Stimulated activated CD4-positive, alpha-beta T cell treated with anti-CD3 and anti-CD28 coated beads, TNF-alpha, amount 100 ng/mL, for 1 hour (primary cell): Measurements from ENCODE around the gene PHLDB3.
"Not testable (repeated sequence)": the region's sequence is repeated elsewhere in the genome, so short reads cannot be mapped to it uniquely, and the experiment has no call there.

Experiments used
- DNase-seq, 3 donors: peaks; one replicate each; pipeline ENCODE4 v3.0.0-alpha.2; 2020; ENCODE audit warnings: low read depth in 3 of 3, low spot score in 1 of 3

Gene PHLDB3

DNA sequence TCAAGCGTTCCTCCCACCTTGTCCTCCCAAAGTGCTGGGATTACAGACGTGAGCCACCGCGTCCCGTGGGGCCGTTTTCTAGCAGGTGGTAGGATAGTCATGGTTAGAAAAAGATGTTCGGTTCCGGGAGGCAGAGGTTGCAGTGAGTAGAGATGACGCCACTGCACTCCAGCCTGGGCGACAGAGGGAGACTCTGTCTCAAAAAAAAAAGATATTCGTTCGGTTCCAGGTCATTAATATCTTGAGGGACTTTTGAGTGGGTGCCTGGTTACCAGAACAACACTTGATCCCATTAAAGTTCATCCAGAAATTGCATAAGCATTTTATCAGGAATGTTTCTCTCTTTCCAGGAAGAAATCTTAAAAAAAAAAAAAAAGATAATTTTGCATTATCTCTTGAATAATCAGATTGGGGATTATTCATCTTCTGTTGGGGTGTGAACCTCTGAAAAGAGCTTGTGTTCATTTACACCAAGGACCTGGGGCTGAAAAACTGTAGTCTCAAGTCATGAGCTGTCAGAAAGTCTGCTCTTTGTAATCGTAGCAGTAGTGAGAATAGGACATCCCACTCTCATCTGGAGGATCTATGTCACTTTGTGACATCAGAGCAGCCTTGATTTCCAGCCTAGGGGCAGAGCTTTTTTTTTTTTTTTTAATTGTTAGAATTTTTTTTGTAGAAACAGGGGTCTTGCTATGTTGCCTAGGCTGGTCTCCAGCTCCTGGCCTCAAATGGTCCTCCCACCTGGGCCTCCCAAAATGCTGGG is 23.5 kb upstream of the PHLDB3 start:
- DNase-seq = no peak

DNA sequence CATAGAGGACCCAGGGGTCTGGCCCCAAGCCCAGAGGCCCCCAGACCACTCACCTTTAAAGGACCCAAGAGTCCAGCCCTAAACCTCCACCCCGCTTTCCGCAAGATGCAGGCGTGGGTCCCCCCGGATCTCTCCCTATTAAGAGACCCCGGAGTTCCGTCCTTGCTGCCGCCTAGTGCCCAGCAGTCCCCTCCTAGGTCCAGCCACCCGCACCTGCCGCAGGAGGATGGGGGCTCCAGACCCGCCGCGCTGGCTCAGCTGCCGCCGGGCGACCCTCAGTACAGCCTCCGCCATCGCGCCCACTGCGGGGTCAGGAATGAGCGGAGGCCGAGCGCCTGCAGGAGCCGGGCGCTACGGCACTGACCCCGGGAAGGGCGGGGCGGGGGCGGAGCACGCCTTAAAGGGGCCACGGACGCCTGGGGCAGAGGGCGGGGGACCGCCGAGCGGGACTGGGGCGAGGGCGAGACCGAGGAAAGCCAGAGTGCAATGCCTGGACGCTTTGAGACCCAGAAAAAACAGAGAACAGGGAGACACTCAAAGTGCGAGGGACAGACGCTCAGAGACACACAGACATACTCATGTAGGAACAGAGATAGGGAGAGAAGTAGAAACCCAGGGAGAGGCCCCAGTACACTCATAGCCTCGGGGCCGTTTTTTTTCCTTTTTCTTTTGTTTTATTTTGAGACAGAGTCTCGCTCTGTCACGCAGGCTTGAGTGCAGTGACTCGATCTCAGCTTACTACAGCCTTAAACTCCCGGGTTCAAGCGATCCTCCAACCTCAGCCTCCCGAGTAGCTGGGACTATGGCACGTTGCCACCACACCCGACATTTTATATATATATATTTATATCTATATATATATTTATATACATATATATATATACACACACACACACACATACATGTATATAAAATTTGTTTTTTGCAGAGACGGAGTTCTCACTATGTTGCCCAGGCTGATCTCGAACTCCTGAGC is 22.6 kb upstream of the PHLDB3 start, which contains the start of gene ETHE1:
ETHE1 (minus strand) TSS at position 318 of the 976 bp plus-strand sequence; CDS start at position 294, 24 bp downstream.
- peak in 1 of 3 donors; percentile 67 for DNase-seq

DNA sequence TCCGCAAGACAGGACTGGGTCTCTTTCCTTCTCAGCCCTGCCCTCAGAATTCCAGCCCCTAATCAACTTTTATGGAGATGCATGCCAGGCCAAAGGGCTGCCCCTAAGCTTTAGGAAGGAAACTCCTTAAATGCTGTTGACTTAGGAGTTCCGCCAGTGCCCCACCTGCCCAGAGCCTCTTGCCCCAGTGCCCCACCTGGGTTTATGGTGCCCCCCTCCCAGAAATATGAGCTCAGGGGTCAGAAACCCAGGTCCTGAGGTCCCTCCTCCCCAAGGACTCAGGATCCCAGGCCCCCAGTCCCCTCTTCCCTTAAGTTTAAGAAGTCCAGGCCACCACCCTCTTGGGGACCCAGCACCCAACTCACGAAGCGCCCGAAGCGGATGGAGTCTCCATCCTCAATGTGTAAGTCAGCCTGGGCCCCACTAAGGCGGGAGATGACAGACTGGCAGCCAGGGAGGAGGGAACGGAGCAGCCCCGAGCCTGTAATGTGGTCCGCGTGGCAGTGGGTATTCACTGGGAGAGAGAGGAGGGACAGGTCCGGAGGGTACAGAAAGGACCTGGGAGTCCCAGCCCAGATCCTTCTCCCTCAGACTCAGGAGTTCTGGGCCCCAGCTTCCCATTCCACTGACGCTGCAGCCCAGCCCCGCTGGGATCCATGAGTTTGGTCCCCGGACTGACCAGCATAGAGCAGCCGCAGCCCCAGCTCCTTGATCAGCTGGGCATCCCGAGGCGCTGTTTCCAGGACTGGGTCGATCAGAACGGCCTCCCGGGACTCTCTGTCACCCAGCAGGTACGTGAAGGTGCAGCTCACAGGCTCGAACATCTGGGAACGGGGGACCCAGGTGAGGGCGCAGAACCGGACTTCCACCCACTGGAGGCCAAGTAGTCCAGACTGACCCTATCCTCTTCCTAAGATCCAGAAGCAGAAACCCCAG is 21.6 kb upstream of the PHLDB3 start:
- no peak for DNase-seq

- DNase-seq = no peak
Measured at GRCh38 chr19:43524922-43525835, 20.6 kb upstream of the PHLDB3 start.

- not testable (repeated sequence) for DNase-seq
Measured at GRCh38 chr19:43523696-43524095, 19.1 kb upstream of the PHLDB3 start.

DNA sequence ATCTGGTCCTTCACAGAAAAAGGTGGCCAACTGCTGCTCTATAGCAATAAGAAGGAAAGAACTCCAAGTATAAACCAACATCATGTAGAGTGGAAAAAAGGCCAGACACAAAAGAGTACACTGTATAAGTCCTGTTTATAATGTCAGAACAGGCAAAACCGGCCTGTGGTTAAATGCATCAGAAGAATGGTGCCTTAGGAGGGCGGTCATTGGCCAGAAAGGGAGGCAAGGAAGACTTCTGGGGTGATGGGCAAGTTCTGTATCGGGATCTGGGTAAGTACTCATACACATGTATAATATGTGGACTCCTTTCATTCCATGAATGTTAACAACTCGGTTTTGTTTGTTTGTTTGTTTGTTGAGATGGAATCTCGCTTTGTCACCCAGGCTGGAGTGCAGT is 18.4 kb upstream of the PHLDB3 start:
- no peak for DNase-seq

DNA sequence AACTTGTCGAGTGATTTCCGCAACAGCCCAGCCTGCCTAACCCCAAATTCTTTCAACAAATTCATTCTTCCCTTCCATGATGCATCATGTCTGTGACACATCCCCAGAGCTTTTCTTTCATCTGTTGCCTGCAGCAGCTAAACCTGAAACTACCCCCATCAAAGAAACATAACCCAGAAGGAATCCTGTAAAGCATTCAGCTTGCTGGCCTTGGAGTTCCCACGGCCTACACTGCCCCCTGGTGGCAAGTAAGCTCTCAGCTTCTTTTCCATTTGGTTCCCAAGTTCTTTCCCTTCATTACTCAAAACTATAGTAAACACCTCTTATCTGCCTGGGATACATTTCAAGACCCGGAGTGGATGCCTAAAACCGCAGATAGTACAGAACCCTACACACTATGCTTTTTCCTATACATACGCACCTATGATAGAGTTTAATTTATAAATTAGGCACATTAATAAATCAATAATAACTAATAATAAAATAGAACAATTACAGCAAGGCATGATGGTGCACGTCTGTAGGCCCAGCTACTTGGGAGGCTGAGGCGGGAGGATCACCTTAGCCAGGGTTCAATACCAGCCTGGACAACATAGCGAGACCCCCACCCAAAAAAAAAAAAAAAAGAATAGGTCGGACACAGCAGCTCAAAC is 15.0 kb upstream of the PHLDB3 start:
- peak; percentile 60 to 73 (median 65) for DNase-seq

- DNase-seq = no peak
Measured at GRCh38 chr19:43518051-43518450, 13.5 kb upstream of the PHLDB3 start.

GRCh38 chr19:43512399-43512798 is 7.9 kb upstream of the PHLDB3 start:
- DNase-seq = not testable (repeated sequence)

- no peak for DNase-seq
Measured at GRCh38 chr19:43511324-43511723, 6.8 kb upstream of the PHLDB3 start.

DNA sequence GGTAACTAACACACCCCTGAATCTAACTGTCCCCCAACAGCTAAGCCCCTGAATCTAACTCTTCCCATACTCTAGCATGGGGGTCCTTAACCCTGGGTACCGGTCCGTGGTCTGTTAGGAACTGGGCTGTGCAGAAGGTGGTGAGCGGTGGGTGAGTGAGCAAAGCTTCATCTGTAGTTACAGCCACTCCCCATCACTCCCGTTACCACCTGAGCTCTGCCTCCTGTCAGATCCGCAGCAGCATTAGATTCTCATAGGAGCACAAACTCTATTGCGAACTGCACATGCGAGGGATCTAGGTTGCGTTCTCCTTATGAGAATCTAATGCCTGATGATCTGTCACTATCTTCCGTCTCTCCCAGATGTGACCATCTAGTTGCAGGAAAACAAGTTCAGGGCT is 6.2 kb upstream of the PHLDB3 start:
- no peak for DNase-seq

- DNase-seq = no peak
Measured at GRCh38 chr19:43507880-43508279, 3.3 kb upstream of the PHLDB3 start.

DNA sequence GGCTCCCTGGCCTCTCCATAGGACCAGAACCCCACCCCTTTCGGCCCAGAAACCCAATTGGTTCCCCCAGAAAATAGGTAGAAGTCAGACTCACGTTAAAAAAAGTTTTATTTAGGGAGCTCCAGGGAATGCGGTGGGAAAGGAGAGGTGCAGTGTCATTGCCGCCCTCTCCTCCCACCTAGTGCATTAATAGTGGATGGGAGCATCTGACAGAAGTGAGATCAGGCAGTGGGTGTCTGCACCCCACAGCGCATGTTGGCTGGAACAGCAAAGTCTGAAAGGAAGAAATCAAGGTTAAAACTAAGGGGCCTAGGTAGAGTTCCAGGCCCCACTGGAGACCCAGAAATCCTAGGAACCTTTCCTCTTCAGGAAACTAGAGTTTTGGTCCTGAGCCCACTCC is 2.1 kb upstream of the PHLDB3 start:
- no peak for DNase-seq

- no peak for DNase-seq
Measured at GRCh38 chr19:43505941-43506340, 1.4 kb upstream of the PHLDB3 start.

DNA sequence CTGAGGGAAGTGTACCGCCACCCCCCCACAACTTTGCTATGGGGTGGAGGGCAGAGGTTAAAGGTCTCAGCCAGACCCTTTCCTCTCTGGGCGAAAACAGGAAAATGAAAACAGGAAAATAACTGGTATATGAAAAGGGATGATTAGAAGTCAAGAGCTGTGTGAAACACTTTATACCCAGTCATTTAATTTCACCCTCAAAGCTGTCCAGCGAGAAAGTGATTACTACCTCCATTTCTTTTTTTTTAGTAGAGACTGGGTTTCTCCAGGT is 575 bp upstream of the PHLDB3 start:
- no peak for DNase-seq

DNA sequence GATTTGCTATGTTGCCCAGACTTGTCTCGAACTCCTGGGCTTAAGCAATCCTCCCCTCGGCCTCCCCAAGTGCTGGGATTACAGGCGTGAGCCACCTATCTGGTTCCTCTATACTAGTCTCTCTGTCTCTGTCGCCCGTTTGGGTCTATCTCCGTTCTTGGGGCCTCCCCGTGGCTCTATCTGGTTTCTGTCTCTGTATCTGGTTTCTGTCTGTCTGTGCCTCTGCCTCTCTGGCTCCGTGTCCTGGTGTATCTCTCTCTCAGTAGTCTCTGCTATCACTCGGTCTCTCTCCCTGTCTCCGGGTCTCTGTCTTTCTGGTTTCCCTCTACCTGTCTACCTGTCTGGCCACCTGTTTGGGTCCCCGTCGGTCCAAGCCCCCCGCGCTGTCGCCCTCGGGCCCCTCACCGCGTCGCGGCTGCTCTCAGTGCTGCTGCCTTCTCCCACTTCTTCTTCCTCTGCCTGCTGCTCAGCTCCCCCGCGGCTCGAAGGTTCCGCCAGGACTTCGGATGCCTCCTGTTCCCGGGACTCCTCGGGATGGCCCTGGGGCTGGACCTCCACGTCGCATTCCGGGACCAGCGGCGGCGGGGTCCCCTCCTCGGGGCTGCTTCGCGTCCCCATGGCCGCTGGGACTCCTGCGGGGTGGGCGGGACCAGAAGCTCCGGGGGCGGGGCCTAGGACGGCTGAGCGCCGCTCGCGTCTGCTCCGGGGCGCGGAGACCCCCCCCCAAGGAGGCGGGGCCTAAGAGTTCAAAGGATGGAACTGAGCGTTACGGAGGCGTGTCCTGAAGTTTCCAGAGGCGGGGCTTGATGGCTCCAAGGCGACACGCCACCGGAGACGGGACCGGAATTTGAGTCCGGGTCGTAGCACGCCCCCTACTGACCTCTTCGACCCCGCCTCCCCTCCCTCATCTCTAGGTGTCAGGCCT is 783 bp downstream of the PHLDB3 start:
- peak; percentile 98 to 99 (median 98) for DNase-seq

- no peak for DNase-seq
Measured at GRCh38 chr19:43502419-43502976, 2.0 kb downstream of the PHLDB3 start.
